C4-2B (cell line): Measurements from ENCODE around the gene PMM2.

Experiments
- ZFX ChIP-seq: fragments of 450-650 bp; IDR thresholded peaks from 2 replicates; pipeline ENCODE4 v1.6.1; 2017
- TF ChIP-seq, protein P1 (sequence below): fragments of 450-650 bp; conservative IDR thresholded peaks from 2 replicates; pipeline ENCODE4 v1.5.1; 2017; ENCODE audit warnings: mild to moderate bottlenecking

DNA sequence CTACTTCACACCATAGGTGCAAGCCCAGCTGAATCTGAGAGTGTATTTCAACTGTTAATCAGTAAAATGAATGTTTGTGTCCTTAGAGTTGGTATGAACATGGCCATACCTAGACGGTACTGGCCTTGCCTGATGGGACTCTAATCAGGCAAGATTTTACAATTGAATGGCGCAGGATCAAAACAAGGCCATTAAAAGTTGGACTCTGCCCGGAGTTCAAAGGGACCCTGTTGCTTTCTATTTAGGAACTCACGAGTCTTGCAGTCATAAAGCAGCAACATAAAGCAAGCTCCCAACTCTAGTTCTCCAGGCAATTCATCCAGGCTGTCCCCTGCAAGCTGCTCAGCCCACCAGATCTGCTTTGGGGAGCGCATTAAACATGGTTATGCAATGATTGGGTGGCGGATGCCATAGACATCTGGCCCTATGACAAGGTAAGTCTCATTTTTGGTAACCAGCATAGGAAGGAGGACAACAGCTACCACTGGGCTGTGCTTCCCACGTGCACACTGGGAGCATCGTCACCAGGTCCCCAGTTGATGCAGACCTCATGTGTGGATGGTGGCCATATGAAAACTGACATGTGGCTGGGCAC, 9.0 kb upstream of the PMM2 start:
- TF ChIP-seq, protein P1, sequence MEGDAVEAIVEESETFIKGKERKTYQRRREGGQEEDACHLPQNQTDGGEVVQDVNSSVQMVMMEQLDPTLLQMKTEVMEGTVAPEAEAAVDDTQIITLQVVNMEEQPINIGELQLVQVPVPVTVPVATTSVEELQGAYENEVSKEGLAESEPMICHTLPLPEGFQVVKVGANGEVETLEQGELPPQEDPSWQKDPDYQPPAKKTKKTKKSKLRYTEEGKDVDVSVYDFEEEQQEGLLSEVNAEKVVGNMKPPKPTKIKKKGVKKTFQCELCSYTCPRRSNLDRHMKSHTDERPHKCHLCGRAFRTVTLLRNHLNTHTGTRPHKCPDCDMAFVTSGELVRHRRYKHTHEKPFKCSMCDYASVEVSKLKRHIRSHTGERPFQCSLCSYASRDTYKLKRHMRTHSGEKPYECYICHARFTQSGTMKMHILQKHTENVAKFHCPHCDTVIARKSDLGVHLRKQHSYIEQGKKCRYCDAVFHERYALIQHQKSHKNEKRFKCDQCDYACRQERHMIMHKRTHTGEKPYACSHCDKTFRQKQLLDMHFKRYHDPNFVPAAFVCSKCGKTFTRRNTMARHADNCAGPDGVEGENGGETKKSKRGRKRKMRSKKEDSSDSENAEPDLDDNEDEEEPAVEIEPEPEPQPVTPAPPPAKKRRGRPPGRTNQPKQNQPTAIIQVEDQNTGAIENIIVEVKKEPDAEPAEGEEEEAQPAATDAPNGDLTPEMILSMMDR: no peak
- TF ChIP-seq ZFX: no peak
